ENCODE results near the gene CLMN.

DNA sequence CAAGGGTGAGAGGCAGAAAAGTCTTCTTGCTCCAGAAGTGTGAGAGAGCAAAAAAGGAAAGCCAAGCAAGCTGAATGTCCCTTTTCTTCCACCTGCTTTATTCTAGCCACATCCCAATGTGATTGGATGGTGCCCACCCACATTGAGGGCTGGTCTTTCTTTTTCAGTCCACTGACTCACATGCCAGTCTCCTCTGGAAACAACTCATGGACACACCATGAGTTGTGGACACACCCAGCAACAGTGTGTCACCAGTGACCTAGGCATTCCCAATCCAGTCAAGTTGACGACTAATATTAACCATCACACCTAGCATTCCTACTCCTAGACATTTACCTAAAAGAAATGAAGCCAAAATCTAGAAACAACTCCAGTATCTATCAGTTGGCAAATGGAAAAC is 155.2 kb downstream of the CLMN start:
- no peak for TF ChIP-seq PBX3 (IDR thresholded peaks at IDR 0.05; ENCODE audit: insufficient replicate concordance, low read depth, low read length)
- TF ChIP-seq MAX (IDR thresholded peaks at IDR 0.05; ENCODE audit: low read depth, low read length) = no peak
- TF ChIP-seq, protein P1, sequence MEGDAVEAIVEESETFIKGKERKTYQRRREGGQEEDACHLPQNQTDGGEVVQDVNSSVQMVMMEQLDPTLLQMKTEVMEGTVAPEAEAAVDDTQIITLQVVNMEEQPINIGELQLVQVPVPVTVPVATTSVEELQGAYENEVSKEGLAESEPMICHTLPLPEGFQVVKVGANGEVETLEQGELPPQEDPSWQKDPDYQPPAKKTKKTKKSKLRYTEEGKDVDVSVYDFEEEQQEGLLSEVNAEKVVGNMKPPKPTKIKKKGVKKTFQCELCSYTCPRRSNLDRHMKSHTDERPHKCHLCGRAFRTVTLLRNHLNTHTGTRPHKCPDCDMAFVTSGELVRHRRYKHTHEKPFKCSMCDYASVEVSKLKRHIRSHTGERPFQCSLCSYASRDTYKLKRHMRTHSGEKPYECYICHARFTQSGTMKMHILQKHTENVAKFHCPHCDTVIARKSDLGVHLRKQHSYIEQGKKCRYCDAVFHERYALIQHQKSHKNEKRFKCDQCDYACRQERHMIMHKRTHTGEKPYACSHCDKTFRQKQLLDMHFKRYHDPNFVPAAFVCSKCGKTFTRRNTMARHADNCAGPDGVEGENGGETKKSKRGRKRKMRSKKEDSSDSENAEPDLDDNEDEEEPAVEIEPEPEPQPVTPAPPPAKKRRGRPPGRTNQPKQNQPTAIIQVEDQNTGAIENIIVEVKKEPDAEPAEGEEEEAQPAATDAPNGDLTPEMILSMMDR (IDR thresholded peaks at IDR 0.05 in 2 of 3, conservative IDR thresholded peaks at IDR 0.05 in 1 of 3; ENCODE audit: control insufficient read depth in 2 of 3, extremely low read depth in 1 of 3, insufficient read depth in 1 of 3, low read depth in 3 of 3, low read length in 3 of 3) = no peak
- no peak for TF ChIP-seq POLR2A (IDR thresholded peaks at IDR 0.05; ENCODE audit: low read depth, low read length)
- TF ChIP-seq POLR2AphosphoS5 (IDR thresholded peaks at IDR 0.05; ENCODE audit: low read length) = no peak
- TF ChIP-seq ATF3 (IDR thresholded peaks at IDR 0.05; ENCODE audit: borderline replicate concordance, extremely low read depth, low read depth, low read length) = no peak
- no peak for TF ChIP-seq JUND (IDR thresholded peaks at IDR 0.05; ENCODE audit: low read depth, low read length)
- no peak for TF ChIP-seq RAD21 (IDR thresholded peaks at IDR 0.05; ENCODE audit: insufficient read depth, low read depth, low read length)

Data from GM12878 (cell line).